IMR-90 (cell line): ENCODE data around the gene ACP1. TPM values are rescaled to one million over a fixed set of nuclear protein-coding genes. Genes with fewer than 3 reads are reported as not detected.
A peak's percentile ranks its signal among the peaks of the same experiment; 100 is the strongest.

ENCODE experiments used
- ATAC-seq: fragments of 200-7000 bp; cut with Tn5 transposase; 2 replicates; pipeline ENCODE4 v1.9.1; 2020; ENCODE audit warnings: low read depth, mild to moderate bottlenecking, moderate library complexity
- BruUV-seq: library from RNA; stranded (reverse); fragments of 400-500 nt; replicated peaks from 2 replicates; lab custom pipeline; 2021; lab: Mats Ljungman, UMichigan
- CTCF ChIA-PET: fragments of 300-600 bp; formaldehyde crosslinking; extraction: SDS; loops from one replicate; lab custom pipeline; 2021; ENCODE audit warnings: antibody characterized with exemption; lab: Yijun Ruan, JAX
- POLR2A ChIA-PET: fragments of 300-600 bp; sonication (Branson Sonifier 250); formaldehyde crosslinking; loops from one replicate; lab custom pipeline; 2022; ENCODE audit warnings: antibody characterized with exemption; ENCODE audit not compliant: unreplicated experiment; lab: Charles Lee
- DNase-seq: peaks from one replicate; pipeline ENCODE4 v3.0.0; 2013
- H2AFZ ChIP-seq: replicated peaks from 2 replicates; pipeline ENCODE3; 2013; ENCODE audit warnings: low read length, mild to moderate bottlenecking; ENCODE audit not compliant: poor library complexity
- H2AK5ac ChIP-seq: 2 replicates; pipeline ENCODE4 v1.6.1; 2013; ENCODE audit warnings: low read depth, low read length, inconsistent platforms
- H2AK9ac ChIP-seq: replicated peaks from 2 replicates; pipeline ENCODE3; 2013; ENCODE audit warnings: mild to moderate bottlenecking, low read depth, low read length, moderate library complexity; ENCODE audit not compliant: poor library complexity
- H2BK120ac ChIP-seq: 2 replicates; pipeline ENCODE4 v1.6.1; 2013; ENCODE audit warnings: low read depth, low read length, inconsistent platforms
- H2BK15ac ChIP-seq: 3 replicates; pipeline ENCODE4 v1.6.1; 2013; ENCODE audit warnings: low read depth, low read length, inconsistent platforms
- H2BK20ac ChIP-seq: 2 replicates; pipeline ENCODE4 v1.6.1; 2013; ENCODE audit warnings: low read depth, mild to moderate bottlenecking, inconsistent platforms, low read length, moderate library complexity
- H2BK5ac ChIP-seq: 2 replicates; pipeline ENCODE4 v1.6.1; 2013; ENCODE audit warnings: mild to moderate bottlenecking, low read depth, low read length, inconsistent platforms; ENCODE audit not compliant: poor library complexity, severe bottlenecking
- H3K14ac ChIP-seq: replicated peaks from 2 replicates; pipeline ENCODE4 v1.6.1; 2013; ENCODE audit warnings: low read depth, low read length, inconsistent platforms
- H3K18ac ChIP-seq: 2 replicates; pipeline ENCODE4 v1.6.1; 2013; ENCODE audit warnings: low read depth, low read length, control low read depth
- H3K23ac ChIP-seq: 2 replicates; pipeline ENCODE4 v1.6.1; 2013; ENCODE audit warnings: low read depth, low read length, inconsistent platforms
- H3K27ac ChIP-seq: 2 replicates; pipeline ENCODE4 v1.5.1; 2013; ENCODE audit warnings: mild to moderate bottlenecking, control low read depth, low read length; ENCODE audit not compliant: insufficient read depth
- H3K27me3 ChIP-seq: 2 replicates; pipeline ENCODE4 v1.6.1; 2013; ENCODE audit warnings: low read length; ENCODE audit not compliant: control insufficient read depth, insufficient read depth
- H3K36me3 ChIP-seq: 2 replicates; pipeline ENCODE4 v1.6.1; 2013; ENCODE audit warnings: low read length, mixed read lengths; ENCODE audit not compliant: control insufficient read depth, insufficient read depth
- H3K4ac ChIP-seq: 2 replicates; pipeline ENCODE4 v1.6.1; 2013; ENCODE audit warnings: low read depth, low read length, inconsistent platforms
- H3K4me1 ChIP-seq: 2 replicates; pipeline ENCODE4 v1.6.1; 2013; ENCODE audit warnings: low read length, mixed read lengths; ENCODE audit not compliant: control insufficient read depth, insufficient read depth
- H3K4me2 ChIP-seq: 2 replicates; pipeline ENCODE4 v1.6.1; 2013; ENCODE audit warnings: low read depth, mild to moderate bottlenecking, control low read depth, low read length, moderate library complexity
- H3K4me3 ChIP-seq: 2 replicates; pipeline ENCODE4 v1.5.1; 2013; ENCODE audit warnings: low read depth, mild to moderate bottlenecking, control low read depth, low read length, moderate library complexity; ENCODE audit not compliant: insufficient read depth
- H3K56ac ChIP-seq: 2 replicates; pipeline ENCODE4 v1.6.1; 2013; ENCODE audit warnings: low read length, inconsistent platforms; ENCODE audit not compliant: insufficient read depth; ENCODE audit errors: extremely low read depth
- H3K79me1 ChIP-seq, 2 experiments: 2 replicates each; pipeline ENCODE4 v1.6.1; 2013; ENCODE audit warnings: low read length in 2 of 2, inconsistent platforms in 1 of 2, low read depth in 1 of 2
- H3K9ac ChIP-seq: 2 replicates; pipeline ENCODE4 v1.6.1; 2013; ENCODE audit warnings: low read depth, low read length, control low read depth
- H3K9me1 ChIP-seq: 2 replicates; pipeline ENCODE4 v1.6.1; 2013; ENCODE audit warnings: low read length, inconsistent platforms; ENCODE audit not compliant: insufficient read depth
- H3K9me3 ChIP-seq: 2 replicates; pipeline ENCODE4 v1.6.1; 2013; ENCODE audit warnings: low read length; ENCODE audit not compliant: control insufficient read depth, insufficient read depth
- H4K20me1 ChIP-seq: 2 replicates; pipeline ENCODE4 v1.6.1; 2013; ENCODE audit warnings: low read length, inconsistent platforms; ENCODE audit not compliant: insufficient read depth
- H4K5ac ChIP-seq: 2 replicates; pipeline ENCODE4 v1.6.1; 2013; ENCODE audit warnings: mild to moderate bottlenecking, low read depth, low read length, control low read depth
- H4K8ac ChIP-seq, 2 experiments: 2 replicates each; pipeline ENCODE4 v1.6.1; 2013; ENCODE audit warnings: low read depth in 2 of 2, low read length in 2 of 2, control low read depth in 1 of 2, inconsistent platforms in 1 of 2
- H4K91ac ChIP-seq: 2 replicates; pipeline ENCODE4 v1.6.1; 2013; ENCODE audit warnings: low read depth, low read length, inconsistent platforms; ENCODE audit not compliant: insufficient read depth
- MAFK ChIP-seq: IDR thresholded peaks from 2 replicates; pipeline ENCODE4 v1.6.1; 2012; ENCODE audit warnings: low read depth, low read length, improper control_type of control experiment
- NFE2L2 ChIP-seq: fragments of 150-350 bp; IDR thresholded peaks from 2 replicates; pipeline ENCODE4 v1.6.1; 2016; ENCODE audit warnings: low read depth, mild to moderate bottlenecking, low read length
- POLR2A ChIP-seq: IDR thresholded peaks from 2 replicates; pipeline ENCODE4 v1.6.1; 2012; ENCODE audit warnings: mild to moderate bottlenecking, low read depth, low read length
- SMC3 ChIP-seq: fragments of 150-350 bp; IDR thresholded peaks from 2 replicates; pipeline ENCODE4 v1.6.1; 2016; ENCODE audit warnings: low read depth, mild to moderate bottlenecking, antibody characterized with exemption, low read length, moderate library complexity
- WGBS, 2 experiments: methylation state at CpG; one replicate each; pipeline versions ENCODE4 v1.1.5 to v1.1.7; 2013; ENCODE audit warnings: missing lambda C conversion rate in 2 of 2; ENCODE audit not compliant: insufficient read length in 1 of 2; ENCODE audit errors: extremely low coverage in 2 of 2; 5-methylcytosine and 5-hydroxymethylcytosine counted together
- dilution Hi-C: fragments of 300-500 bp; cut with HindIII; formaldehyde crosslinking; loops from one replicate; pipeline ENCODE4 v1.14.3; 2018; ENCODE audit warnings: low sequenced_read_pairs; ENCODE audit not compliant: unreplicated experiment
- in situ Hi-C: fragments of 300-500 bp; cut with MboI; formaldehyde crosslinking; loops from 3 replicates; pipeline ENCODE4 v1.14.3; 2019; ENCODE audit warnings: low sequenced_read_pairs, inconsistent platforms, mixed read lengths
- intact Hi-C: fragments of 100-400 bp; cut with micrococcal nuclease; formaldehyde crosslinking; loops from 2 replicates; pipeline ENCODE4 v1.10.0; 2022
- polyA plus RNA-seq, 3 experiments: library from polyadenylated mRNA; depleted of rRNA; stranded (reverse); fragments of >200 nt; gene quantifications; 2 replicates each; pipeline ENCODE4 v1.2.3, GENCODE V29; 2012; ENCODE audit warnings: low replicate concordance in 1 of 3
- total RNA-seq: library from RNA; depleted of rRNA; stranded (reverse); fragments of >200 nt; gene quantifications from 2 replicates; pipeline ENCODE4 v1.2.3, GENCODE V29; 2012

The ACP1 gene
- total and polyA plus RNA-seq, 2 of the 4 experiments (the other 2 are of a cell fraction), result 85.7 to 104 TPM

- Histone ChIP-seq H4K20me1 (peaks cover 16% of the 10 kb centered on the region; the same call in 1 of the 2 replicates), H2AFZ (peak overlapping the region; percentile 96), H3K9me3 (no peaks in the 10 kb centered on the region), H3K4me1 (peaks cover 12% of the 10 kb centered on the region), H3K79me1 (peaks cover 18 to 35% of the 10 kb centered on the region in 2 experiments), H3K4ac (no peak overlapping the region), H3K36me3 (no peaks in the 10 kb centered on the region; the same call in 1 of the 2 replicates), H4K8ac (peak overlapping the region in 1 of 2 experiments; percentile 55; a peak in 1 of 4 replicates), H3K14ac (no peak overlapping the region), H3K9me1 (peaks cover 3% of the 10 kb centered on the region), H2AK9ac (peak overlapping the region; percentile 85), H3K23ac (peak overlapping the region; percentile 35; the same call in 1 of the 2 replicates), H3K4me3 (peak overlapping the region; percentile 98), H3K56ac (no peak overlapping the region), H4K5ac (no peak overlapping the region; the same call in 1 of the 2 replicates), H2AK5ac (no peak overlapping the region), H3K27ac (no peak overlapping the region), H2BK15ac (no peak overlapping the region), H2BK5ac (no peak overlapping the region), H3K18ac (no peak overlapping the region), H2BK120ac (no peak overlapping the region), H3K4me2 (peak overlapping the region; percentile 89), H2BK20ac (no peak overlapping the region), H3K9ac (no peak overlapping the region; the same call in 1 of the 2 replicates), H4K91ac (no peak overlapping the region), H3K27me3 (no peaks in the 10 kb centered on the region)
- POLR2A ChIA-PET, result no interaction called here
- no TSS peak for BruUV-seq
- intact Hi-C loops (loop anchor here (5.0 kb wide), 1 partner anchor 414 kb away; the partner anchor contains the start of gene TMEM18), dilution Hi-C loops (no loop called here), in situ Hi-C loops (no loop called here)
- no peak for DNase-seq
- ATAC-seq, result no peak
- TF ChIP-seq MAFK (no peak), NFE2L2 (no peak), POLR2A (no peak), SMC3 (no peak)
- CTCF ChIA-PET, result no interaction called here
- 32% methylated on average over 16 of the region's 42 CpGs; no CpG with 5 or more reads in 1 of the 2 experiments for WGBS, 2 experiments
Measured at GRCh38 chr2:263022-263738, 1.6 kb upstream of the ACP1 start.
